Kidney (tissue), 14 donors: Measurements from ENCODE around the gene PIGL. TPM values are rescaled to one million over a fixed set of nuclear protein-coding genes. Genes with fewer than 3 reads are reported as not detected.

Experiments used
- DNase-seq, 5 donors: peaks; one replicate each; pipeline ENCODE4 v3.0.0-alpha.2; 2013 to 2020
- FAIRE-seq: peaks from 2 replicates; lab custom pipeline; 2012; peaks lifted over from hg19 to GRCh38; lab: Jason Lieb, UNC
- H3K27ac ChIP-seq, 2 donors: one replicate each; pipeline ENCODE4 v1.7.0; 2013; ENCODE audit warnings: low read depth in 2 of 2, low read length in 2 of 2, inconsistent platforms in 1 of 2
- H3K27me3 ChIP-seq: one replicate; pipeline ENCODE4 v1.7.1; 2013; ENCODE audit warnings: low read length, inconsistent platforms; ENCODE audit not compliant: control insufficient read depth, insufficient read depth
- H3K36me3 ChIP-seq, 3 donors: one replicate each; pipeline versions ENCODE4 v1.7.0 to v1.7.1; 2013; ENCODE audit warnings: low read length in 3 of 3, control low read depth in 1 of 3, inconsistent platforms in 1 of 3; ENCODE audit not compliant: insufficient read depth in 3 of 3, control insufficient read depth in 2 of 3
- H3K4me1 ChIP-seq, 3 donors: one replicate each; pipeline versions ENCODE4 v1.7.0 to v1.7.1; 2013; ENCODE audit warnings: low read length in 3 of 3, inconsistent platforms in 1 of 3, low read depth in 1 of 3; ENCODE audit not compliant: control insufficient read depth in 2 of 3, insufficient read depth in 2 of 3
- H3K4me3 ChIP-seq, 3 donors: one replicate each; pipeline versions ENCODE4 v1.7.0 to v1.8.1; 2013; ENCODE audit warnings: low read length in 3 of 3, control low read depth in 1 of 3, inconsistent platforms in 1 of 3
- H3K9ac ChIP-seq, 3 donors: one replicate each; pipeline versions ENCODE4 v1.7.0 to v1.7.1; 2013; ENCODE audit warnings: low read length in 3 of 3, control low read depth in 1 of 3, inconsistent platforms in 1 of 3
- H3K9me3 ChIP-seq, 3 donors: one replicate each; pipeline versions ENCODE4 v1.7.0 to v1.7.1; 2013; ENCODE audit warnings: low read length in 3 of 3, control low read depth in 1 of 3, inconsistent platforms in 1 of 3; ENCODE audit not compliant: control insufficient read depth in 2 of 3, insufficient read depth in 1 of 3
- intact Hi-C: fragments of 100-400 bp; cut with DNase I; formaldehyde crosslinking; loops from one replicate; pipeline ENCODE4 v1.11.1; 2022
- polyA plus RNA-seq: library from polyadenylated mRNA; stranded (reverse); fragments of 350-450 nt; fragmentation: Illumina TruSeq; extraction: RNeasy Lipid Tissue Mini Kit (QIAGEN cat#74804); gene quantifications from one replicate; pipeline ENCODE4 v1.2.3, GENCODE V29; 2014; ENCODE audit warnings: low read depth, low replicate concordance; ENCODE audit not compliant: insufficient read depth
- total RNA-seq: library from RNA; stranded (reverse); fragmentation: NEBNext Ultra II Directional; extraction: Animal tissue kit (Norgen Biotek cat#: 25700); gene quantifications from one replicate; pipeline ENCODE4 v1.2.1, GENCODE V29; 2021
- TF ChIP-seq, protein P1 (sequence below): IDR thresholded peaks from 3 replicates; pipeline ENCODE4 v1.5.1; 2012; ENCODE audit warnings: mild to moderate bottlenecking, moderate library complexity, borderline replicate concordance; ENCODE audit not compliant: insufficient read depth; ENCODE audit errors: extremely low read depth
- donor health status: control.
- donor health status: control.
- donor health status: control.
- donor health status: control.
- donor health status: control.
- donor health status: DM: yes; HTN: yes; CAD: no.
- donor health status: Normal renal cell carcinoma (clear cell type).

The PIGL gene
- total and polyA plus RNA-seq, 2 donors from 2014 or later, result 13.6 to 33.5 TPM

DNA sequence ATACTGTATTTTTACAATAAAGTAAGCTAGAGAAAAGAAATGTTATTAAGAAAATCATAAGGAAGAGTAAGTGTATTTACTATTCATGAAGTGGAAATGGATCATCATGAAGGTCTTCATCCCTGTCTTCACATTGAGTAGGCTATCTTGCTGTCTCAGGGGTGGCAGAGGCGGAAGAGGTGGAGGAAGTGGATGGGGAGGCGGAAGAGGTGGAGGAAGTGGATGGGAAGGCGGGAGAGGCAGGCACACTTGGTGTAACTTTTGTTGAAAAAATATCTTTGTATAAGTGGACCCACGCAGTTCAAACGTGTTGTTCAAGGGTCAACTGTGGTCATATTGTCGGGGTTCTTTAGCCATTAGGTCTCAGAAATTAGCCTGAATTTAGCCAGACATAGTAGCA is 50.2 kb downstream of the PIGL start:
- no peak overlapping the region for H3K27ac ChIP-seq
- TF ChIP-seq, protein P1, sequence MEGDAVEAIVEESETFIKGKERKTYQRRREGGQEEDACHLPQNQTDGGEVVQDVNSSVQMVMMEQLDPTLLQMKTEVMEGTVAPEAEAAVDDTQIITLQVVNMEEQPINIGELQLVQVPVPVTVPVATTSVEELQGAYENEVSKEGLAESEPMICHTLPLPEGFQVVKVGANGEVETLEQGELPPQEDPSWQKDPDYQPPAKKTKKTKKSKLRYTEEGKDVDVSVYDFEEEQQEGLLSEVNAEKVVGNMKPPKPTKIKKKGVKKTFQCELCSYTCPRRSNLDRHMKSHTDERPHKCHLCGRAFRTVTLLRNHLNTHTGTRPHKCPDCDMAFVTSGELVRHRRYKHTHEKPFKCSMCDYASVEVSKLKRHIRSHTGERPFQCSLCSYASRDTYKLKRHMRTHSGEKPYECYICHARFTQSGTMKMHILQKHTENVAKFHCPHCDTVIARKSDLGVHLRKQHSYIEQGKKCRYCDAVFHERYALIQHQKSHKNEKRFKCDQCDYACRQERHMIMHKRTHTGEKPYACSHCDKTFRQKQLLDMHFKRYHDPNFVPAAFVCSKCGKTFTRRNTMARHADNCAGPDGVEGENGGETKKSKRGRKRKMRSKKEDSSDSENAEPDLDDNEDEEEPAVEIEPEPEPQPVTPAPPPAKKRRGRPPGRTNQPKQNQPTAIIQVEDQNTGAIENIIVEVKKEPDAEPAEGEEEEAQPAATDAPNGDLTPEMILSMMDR, result no peak
- H3K9ac ChIP-seq, result no peak overlapping the region
- intact Hi-C loops, result no loop called here
- FAIRE-seq (no peak), DNase-seq (no peak)
- no peak overlapping the region for H3K4me3 ChIP-seq
- no peaks in the 10 kb centered on the region for H3K27me3 ChIP-seq
- no peaks in the 10 kb centered on the region for H3K36me3 ChIP-seq
- H3K9me3 ChIP-seq, result no peaks in the 10 kb centered on the region
- no peaks in the 10 kb centered on the region for H3K4me1 ChIP-seq

GRCh38 chr17:16269658-16270057 is 52.6 kb downstream of the PIGL start:
- no peak for DNase-seq
- Histone ChIP-seq H3K27me3 (no peaks in the 10 kb centered on the region), H3K9me3 (no peaks in the 10 kb centered on the region), H3K27ac (no peak overlapping the region), H3K9ac (no peak overlapping the region), H3K36me3 (no peaks in the 10 kb centered on the region), H3K4me1 (no peaks in the 10 kb centered on the region), H3K4me3 (no peak overlapping the region)
- intact Hi-C loops, result no loop called here
- TF ChIP-seq, protein P1, result no peak
- no peak for FAIRE-seq

DNA sequence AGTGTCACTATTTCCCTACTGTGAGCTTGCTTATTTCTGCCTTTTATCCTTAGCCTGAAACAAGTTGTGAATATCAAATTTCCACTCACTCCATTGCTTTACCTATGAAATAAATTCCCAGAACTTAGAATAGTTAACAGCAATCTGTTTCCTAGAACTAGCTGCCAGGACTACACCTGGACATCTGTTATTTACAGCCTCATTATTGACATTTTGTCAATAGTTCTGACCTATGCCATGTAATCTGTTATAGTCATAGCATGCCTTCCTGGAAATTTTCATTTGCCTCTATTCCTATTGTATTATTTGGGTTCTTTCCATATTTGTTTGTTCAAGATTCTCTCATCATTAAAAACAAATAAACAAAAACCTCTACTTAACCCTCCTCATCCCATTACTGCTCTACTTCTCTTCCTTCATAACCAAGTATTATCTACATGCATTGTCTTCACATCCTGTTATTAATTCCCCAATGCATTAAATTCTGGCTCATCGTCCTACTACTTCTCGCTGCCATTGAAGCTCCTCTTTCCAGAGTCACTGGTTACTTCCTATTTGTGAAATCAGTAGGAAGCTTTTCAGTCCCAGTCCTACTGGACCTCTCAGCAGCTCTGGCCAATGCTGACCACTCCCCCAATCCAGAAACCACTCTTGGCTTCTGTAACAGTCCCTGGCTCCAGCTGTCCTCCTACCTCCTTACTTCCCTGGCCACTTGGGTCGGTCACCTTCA is 55.3 kb downstream of the PIGL start:
- H3K4me3 ChIP-seq, result no peak overlapping the region
- DNase-seq, result no peak
- H3K4me1 ChIP-seq, result no peaks in the 10 kb centered on the region
- H3K9ac ChIP-seq, result no peak overlapping the region
- H3K9me3 ChIP-seq, result no peaks in the 10 kb centered on the region
- FAIRE-seq, result no peak
- intact Hi-C loops, result no loop called here
- H3K36me3 ChIP-seq, result no peaks in the 10 kb centered on the region
- TF ChIP-seq, protein P1, result no peak
- no peaks in the 10 kb centered on the region for H3K27me3 ChIP-seq
- H3K27ac ChIP-seq, result no peak overlapping the region

DNA sequence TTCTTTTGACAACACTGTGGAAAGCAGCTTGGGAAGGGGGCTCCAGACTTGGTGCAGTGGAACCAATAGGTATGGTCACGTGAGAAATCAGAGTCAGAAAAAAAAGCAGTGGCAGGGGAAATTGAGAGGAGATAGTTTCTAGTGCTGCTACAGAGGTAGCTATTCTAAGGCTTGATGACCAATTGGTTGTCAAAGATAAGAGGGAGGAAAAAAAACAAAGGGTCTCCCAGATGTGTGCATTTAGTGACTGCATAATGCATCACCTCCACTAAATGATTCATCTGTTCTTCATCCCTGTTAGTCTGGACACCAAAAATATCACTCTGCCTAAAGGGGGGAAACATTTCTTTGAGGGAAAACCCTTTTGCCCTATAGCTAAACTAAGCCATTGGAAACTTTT is 56.5 kb downstream of the PIGL start:
- Histone ChIP-seq H3K4me1 (no peaks in the 10 kb centered on the region), H3K36me3 (no peaks in the 10 kb centered on the region), H3K9me3 (no peaks in the 10 kb centered on the region), H3K27ac (no peak overlapping the region), H3K9ac (no peak overlapping the region), H3K27me3 (no peaks in the 10 kb centered on the region), H3K4me3 (no peak overlapping the region)
- TF ChIP-seq, protein P1, result no peak
- intact Hi-C loops, result no loop called here
- FAIRE-seq (no peak), DNase-seq (no peak)
